GM21737 (cell line): ENCODE data around the gene RTN4IP1.
"Not testable (repeated sequence)": the region's sequence is repeated elsewhere in the genome, so short reads cannot be mapped to it uniquely, and the experiment has no call there.

Source experiments
- ATAC-seq: cut with Tn5 transposase; IDR thresholded peaks from one replicate; pipeline ENCODE4 v1.9.1; 2021; ENCODE audit warnings: mild to moderate bottlenecking, moderate library complexity; ENCODE audit not compliant: unreplicated experiment

Gene RTN4IP1

GRCh38 chr6:106548926-106549455 lies 80.3 kb downstream of the RTN4IP1 start:
- not testable (repeated sequence) for ATAC-seq

GRCh38 chr6:106547601-106548453 lies 81.5 kb downstream of the RTN4IP1 start:
- no peak for ATAC-seq

- ATAC-seq: no peak
Measured at GRCh38 chr6:106546691-106547414, 82.4 kb downstream of the RTN4IP1 start.

- ATAC-seq: no peak
Measured at GRCh38 chr6:106546261-106546690, 83.0 kb downstream of the RTN4IP1 start.

GRCh38 chr6:106540907-106541306 lies 88.4 kb downstream of the RTN4IP1 start:
- no peak for ATAC-seq

GRCh38 chr6:106540432-106540831 lies 88.9 kb downstream of the RTN4IP1 start:
- no peak for ATAC-seq

GRCh38 chr6:106539936-106540335 lies 89.4 kb downstream of the RTN4IP1 start:
- no peak for ATAC-seq

- ATAC-seq: no peak
Measured at GRCh38 chr6:106538145-106538544, 91.2 kb downstream of the RTN4IP1 start.

GRCh38 chr6:106537662-106538061 lies 91.6 kb downstream of the RTN4IP1 start:
- no peak for ATAC-seq

GRCh38 chr6:106536851-106537250 lies 92.4 kb downstream of the RTN4IP1 start:
- no peak for ATAC-seq

- ATAC-seq: no peak
Measured at GRCh38 chr6:106536357-106536756, 92.9 kb downstream of the RTN4IP1 start.

- ATAC-seq: no peak
Measured at GRCh38 chr6:106535012-106535411, 94.3 kb downstream of the RTN4IP1 start.

GRCh38 chr6:106534564-106534982 lies 94.7 kb downstream of the RTN4IP1 start:
- no peak for ATAC-seq

GRCh38 chr6:106534004-106534403 lies 95.3 kb downstream of the RTN4IP1 start:
- no peak for ATAC-seq

- no peak for ATAC-seq
Measured at GRCh38 chr6:106533054-106533453, 96.2 kb downstream of the RTN4IP1 start.

GRCh38 chr6:106530502-106530901 lies 98.8 kb downstream of the RTN4IP1 start:
- no peak for ATAC-seq

GRCh38 chr6:106530026-106530425 lies 99.3 kb downstream of the RTN4IP1 start:
- ATAC-seq: no peak

GRCh38 chr6:106529438-106529837 lies 99.9 kb downstream of the RTN4IP1 start:
- no peak for ATAC-seq

- no peak for ATAC-seq
Measured at GRCh38 chr6:106528521-106528920, 100.8 kb downstream of the RTN4IP1 start.

GRCh38 chr6:106527979-106528378 lies 101.3 kb downstream of the RTN4IP1 start:
- ATAC-seq: no peak

GRCh38 chr6:106527117-106527516 lies 102.2 kb downstream of the RTN4IP1 start:
- no peak for ATAC-seq

GRCh38 chr6:106525882-106526275 lies 103.4 kb downstream of the RTN4IP1 start:
- no peak for ATAC-seq
